ENCODE data around the gene SEC22C. TPM values are rescaled to one million over a fixed set of nuclear protein-coding genes. Genes with fewer than 3 reads are reported as not detected.

The SEC22C gene
- total and polyA plus RNA-seq, 2 experiments from 2014 or later: 21.9 to 48.3 TPM

- Mint-ChIP-seq H3K27ac (no peak overlapping the region), H3K9me3 (no peaks in the 10 kb centered on the region), H3K27me3 (ENCODE audit: insufficient read depth, low read depth, poor library complexity) (peaks cover 6% of the 10 kb centered on the region), H3K4me3 (no peak overlapping the region), H3K36me3 (ENCODE audit: low read depth) (no peaks in the 10 kb centered on the region; the same call in 2 of the 3 replicates), H3K4me1 (no peaks in the 10 kb centered on the region)
- H3K4me2 ChIP-seq: no peak overlapping the region
- H2AFZ ChIP-seq: no peak overlapping the region
- ATAC-seq (no peak), DNase-seq (ENCODE audit: low spot score) (no peak)
- no peak for TF ChIP-seq JUNB (IDR thresholded peaks at IDR 0.05; ENCODE audit: unreplicated experiment)
- no peak for TF ChIP-seq EZH2phosphoT487 (IDR thresholded peaks at IDR 0.05; ENCODE audit: unreplicated experiment)
- no peak for TF ChIP-seq CREB1 (CRISPR knock-in tag; IDR thresholded peaks at IDR 0.05; ENCODE audit: low read depth)
- TF ChIP-seq, protein P1, sequence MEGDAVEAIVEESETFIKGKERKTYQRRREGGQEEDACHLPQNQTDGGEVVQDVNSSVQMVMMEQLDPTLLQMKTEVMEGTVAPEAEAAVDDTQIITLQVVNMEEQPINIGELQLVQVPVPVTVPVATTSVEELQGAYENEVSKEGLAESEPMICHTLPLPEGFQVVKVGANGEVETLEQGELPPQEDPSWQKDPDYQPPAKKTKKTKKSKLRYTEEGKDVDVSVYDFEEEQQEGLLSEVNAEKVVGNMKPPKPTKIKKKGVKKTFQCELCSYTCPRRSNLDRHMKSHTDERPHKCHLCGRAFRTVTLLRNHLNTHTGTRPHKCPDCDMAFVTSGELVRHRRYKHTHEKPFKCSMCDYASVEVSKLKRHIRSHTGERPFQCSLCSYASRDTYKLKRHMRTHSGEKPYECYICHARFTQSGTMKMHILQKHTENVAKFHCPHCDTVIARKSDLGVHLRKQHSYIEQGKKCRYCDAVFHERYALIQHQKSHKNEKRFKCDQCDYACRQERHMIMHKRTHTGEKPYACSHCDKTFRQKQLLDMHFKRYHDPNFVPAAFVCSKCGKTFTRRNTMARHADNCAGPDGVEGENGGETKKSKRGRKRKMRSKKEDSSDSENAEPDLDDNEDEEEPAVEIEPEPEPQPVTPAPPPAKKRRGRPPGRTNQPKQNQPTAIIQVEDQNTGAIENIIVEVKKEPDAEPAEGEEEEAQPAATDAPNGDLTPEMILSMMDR (conservative IDR thresholded peaks at IDR 0.05; ENCODE audit: low read depth in 2 of 2): no peak
- H3K4me1 ChIP-seq (ENCODE audit: insufficient read depth): no peaks in the 10 kb centered on the region
- H3K79me2 ChIP-seq (replicated peaks; ENCODE audit: insufficient read depth): no peaks in the 10 kb centered on the region
- H3K27me3 ChIP-seq (ENCODE audit: insufficient read depth): no peaks in the 10 kb centered on the region
- H3K27ac ChIP-seq (ENCODE audit: low read depth): no peak overlapping the region
- peaks cover 4% of the 10 kb centered on the region; the same call in 1 of the 2 replicates for H3K9me2 ChIP-seq (ENCODE audit: insufficient read depth)
- H3K36me3 ChIP-seq (ENCODE audit: insufficient read depth): no peaks in the 10 kb centered on the region
- H3K4me3 ChIP-seq: no peak overlapping the region
- no peaks in the 10 kb centered on the region for H4K20me1 ChIP-seq (replicated peaks; ENCODE audit: insufficient read depth)
- H3F3A ChIP-seq (replicated peaks; ENCODE audit: low read depth): no peaks in the 10 kb centered on the region
Measured at GRCh38 chr3:42525212-42525611, 56.6 kb downstream of the SEC22C start.

DNA sequence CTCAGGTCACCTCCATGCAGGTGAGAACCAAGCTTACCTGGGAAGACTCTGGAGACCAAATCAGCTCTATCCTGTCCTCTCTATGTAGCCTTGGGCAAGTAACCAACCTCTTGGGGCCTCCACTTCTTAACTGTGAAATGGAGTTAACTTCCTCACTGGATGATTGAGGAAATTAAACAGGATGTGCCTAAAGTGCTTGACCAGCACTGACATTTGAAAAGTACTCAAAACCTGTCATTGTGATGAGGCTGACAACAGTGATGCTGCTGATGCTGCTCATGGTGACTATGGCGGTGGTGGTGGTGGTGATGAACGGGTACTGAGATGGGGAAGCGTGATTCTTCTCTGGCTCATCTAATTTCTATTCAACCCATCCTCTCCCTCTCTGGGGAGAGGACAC lies 57.0 kb downstream of the SEC22C start:
- no peaks in the 10 kb centered on the region for H3K36me3 ChIP-seq (ENCODE audit: insufficient read depth)
- ATAC-seq (no peak), DNase-seq (ENCODE audit: low spot score) (no peak)
- no peak overlapping the region for H3K27ac ChIP-seq (ENCODE audit: low read depth)
- Mint-ChIP-seq H3K4me1 (no peaks in the 10 kb centered on the region), H3K4me3 (no peak overlapping the region), H3K27ac (no peak overlapping the region), H3K27me3 (ENCODE audit: insufficient read depth, low read depth, poor library complexity) (peaks cover 5% of the 10 kb centered on the region), H3K9me3 (no peaks in the 10 kb centered on the region), H3K36me3 (ENCODE audit: low read depth) (no peaks in the 10 kb centered on the region)
- TF ChIP-seq NANOG (IDR thresholded peaks at IDR 0.05; ENCODE audit: borderline replicate concordance) (no peak), POLR2AphosphoS5 (IDR thresholded peaks at IDR 0.05; ENCODE audit: low read depth) (no peak), JUNB (IDR thresholded peaks at IDR 0.05; ENCODE audit: unreplicated experiment) (no peak), ZNF331 (CRISPR knock-in tag; IDR thresholded peaks at IDR 0.05; ENCODE audit: low read depth) (no peak), EZH2 (IDR thresholded peaks at IDR 0.05; ENCODE audit: low read depth, unreplicated experiment) (no peak), EZH2phosphoT487 (IDR thresholded peaks at IDR 0.05; ENCODE audit: unreplicated experiment) (no peak), CREB1 (CRISPR knock-in tag; IDR thresholded peaks at IDR 0.05; ENCODE audit: low read depth) (no peak), STAT1 (IDR thresholded peaks at IDR 0.05; ENCODE audit: unreplicated experiment) (no peak)
- TF ChIP-seq, protein P2, sequence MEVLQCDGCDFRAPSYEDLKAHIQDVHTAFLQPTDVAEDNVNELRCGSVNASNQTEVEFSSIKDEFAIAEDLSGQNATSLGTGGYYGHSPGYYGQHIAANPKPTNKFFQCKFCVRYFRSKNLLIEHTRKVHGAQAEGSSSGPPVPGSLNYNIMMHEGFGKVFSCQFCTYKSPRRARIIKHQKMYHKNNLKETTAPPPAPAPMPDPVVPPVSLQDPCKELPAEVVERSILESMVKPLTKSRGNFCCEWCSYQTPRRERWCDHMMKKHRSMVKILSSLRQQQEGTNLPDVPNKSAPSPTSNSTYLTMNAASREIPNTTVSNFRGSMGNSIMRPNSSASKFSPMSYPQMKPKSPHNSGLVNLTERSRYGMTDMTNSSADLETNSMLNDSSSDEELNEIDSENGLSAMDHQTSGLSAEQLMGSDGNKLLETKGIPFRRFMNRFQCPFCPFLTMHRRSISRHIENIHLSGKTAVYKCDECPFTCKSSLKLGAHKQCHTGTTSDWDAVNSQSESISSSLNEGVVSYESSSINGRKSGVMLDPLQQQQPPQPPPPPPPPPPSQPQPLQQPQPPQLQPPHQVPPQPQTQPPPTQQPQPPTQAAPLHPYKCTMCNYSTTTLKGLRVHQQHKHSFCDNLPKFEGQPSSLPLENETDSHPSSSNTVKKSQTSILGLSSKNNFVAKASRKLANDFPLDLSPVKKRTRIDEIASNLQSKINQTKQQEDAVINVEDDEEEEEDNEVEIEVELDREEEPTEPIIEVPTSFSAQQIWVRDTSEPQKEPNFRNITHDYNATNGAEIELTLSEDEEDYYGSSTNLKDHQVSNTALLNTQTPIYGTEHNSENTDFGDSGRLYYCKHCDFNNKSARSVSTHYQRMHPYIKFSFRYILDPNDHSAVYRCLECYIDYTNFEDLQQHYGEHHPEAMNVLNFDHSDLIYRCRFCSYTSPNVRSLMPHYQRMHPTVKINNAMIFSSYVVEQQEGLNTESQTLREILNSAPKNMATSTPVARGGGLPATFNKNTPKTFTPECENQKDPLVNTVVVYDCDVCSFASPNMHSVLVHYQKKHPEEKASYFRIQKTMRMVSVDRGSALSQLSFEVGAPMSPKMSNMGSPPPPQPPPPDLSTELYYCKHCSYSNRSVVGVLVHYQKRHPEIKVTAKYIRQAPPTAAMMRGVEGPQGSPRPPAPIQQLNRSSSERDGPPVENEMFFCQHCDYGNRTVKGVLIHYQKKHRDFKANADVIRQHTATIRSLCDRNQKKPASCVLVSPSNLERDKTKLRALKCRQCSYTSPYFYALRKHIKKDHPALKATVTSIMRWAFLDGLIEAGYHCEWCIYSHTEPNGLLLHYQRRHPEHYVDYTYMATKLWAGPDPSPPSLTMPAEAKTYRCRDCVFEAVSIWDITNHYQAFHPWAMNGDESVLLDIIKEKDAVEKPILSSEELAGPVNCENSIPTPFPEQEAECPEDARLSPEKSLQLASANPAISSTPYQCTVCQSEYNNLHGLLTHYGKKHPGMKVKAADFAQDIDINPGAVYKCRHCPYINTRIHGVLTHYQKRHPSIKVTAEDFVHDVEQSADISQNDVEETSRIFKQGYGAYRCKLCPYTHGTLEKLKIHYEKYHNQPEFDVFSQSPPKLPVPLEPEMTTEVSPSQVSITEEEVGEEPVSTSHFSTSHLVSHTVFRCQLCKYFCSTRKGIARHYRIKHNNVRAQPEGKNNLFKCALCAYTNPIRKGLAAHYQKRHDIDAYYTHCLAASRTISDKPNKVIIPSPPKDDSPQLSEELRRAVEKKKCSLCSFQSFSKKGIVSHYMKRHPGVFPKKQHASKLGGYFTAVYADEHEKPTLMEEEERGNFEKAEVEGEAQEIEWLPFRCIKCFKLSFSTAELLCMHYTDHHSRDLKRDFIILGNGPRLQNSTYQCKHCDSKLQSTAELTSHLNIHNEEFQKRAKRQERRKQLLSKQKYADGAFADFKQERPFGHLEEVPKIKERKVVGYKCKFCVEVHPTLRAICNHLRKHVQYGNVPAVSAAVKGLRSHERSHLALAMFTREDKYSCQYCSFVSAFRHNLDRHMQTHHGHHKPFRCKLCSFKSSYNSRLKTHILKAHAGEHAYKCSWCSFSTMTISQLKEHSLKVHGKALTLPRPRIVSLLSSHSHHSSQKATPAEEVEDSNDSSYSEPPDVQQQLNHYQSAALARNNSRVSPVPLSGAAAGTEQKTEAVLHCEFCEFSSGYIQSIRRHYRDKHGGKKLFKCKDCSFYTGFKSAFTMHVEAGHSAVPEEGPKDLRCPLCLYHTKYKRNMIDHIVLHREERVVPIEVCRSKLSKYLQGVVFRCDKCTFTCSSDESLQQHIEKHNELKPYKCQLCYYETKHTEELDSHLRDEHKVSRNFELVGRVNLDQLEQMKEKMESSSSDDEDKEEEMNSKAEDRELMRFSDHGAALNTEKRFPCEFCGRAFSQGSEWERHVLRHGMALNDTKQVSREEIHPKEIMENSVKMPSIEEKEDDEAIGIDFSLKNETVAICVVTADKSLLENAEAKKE (CRISPR knock-in tag; IDR thresholded peaks at IDR 0.05): no peak
- TF ChIP-seq, protein P3, sequence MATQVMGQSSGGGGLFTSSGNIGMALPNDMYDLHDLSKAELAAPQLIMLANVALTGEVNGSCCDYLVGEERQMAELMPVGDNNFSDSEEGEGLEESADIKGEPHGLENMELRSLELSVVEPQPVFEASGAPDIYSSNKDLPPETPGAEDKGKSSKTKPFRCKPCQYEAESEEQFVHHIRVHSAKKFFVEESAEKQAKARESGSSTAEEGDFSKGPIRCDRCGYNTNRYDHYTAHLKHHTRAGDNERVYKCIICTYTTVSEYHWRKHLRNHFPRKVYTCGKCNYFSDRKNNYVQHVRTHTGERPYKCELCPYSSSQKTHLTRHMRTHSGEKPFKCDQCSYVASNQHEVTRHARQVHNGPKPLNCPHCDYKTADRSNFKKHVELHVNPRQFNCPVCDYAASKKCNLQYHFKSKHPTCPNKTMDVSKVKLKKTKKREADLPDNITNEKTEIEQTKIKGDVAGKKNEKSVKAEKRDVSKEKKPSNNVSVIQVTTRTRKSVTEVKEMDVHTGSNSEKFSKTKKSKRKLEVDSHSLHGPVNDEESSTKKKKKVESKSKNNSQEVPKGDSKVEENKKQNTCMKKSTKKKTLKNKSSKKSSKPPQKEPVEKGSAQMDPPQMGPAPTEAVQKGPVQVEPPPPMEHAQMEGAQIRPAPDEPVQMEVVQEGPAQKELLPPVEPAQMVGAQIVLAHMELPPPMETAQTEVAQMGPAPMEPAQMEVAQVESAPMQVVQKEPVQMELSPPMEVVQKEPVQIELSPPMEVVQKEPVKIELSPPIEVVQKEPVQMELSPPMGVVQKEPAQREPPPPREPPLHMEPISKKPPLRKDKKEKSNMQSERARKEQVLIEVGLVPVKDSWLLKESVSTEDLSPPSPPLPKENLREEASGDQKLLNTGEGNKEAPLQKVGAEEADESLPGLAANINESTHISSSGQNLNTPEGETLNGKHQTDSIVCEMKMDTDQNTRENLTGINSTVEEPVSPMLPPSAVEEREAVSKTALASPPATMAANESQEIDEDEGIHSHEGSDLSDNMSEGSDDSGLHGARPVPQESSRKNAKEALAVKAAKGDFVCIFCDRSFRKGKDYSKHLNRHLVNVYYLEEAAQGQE (IDR thresholded peaks at IDR 0.05; ENCODE audit: unreplicated experiment): no peak
- no peaks in the 10 kb centered on the region for H4K20me1 ChIP-seq (replicated peaks; ENCODE audit: insufficient read depth)
- no peaks in the 10 kb centered on the region for H3K9me2 ChIP-seq (ENCODE audit: insufficient read depth)
- H3K4me3 ChIP-seq: no peak overlapping the region
- no peak overlapping the region for H2AFZ ChIP-seq
- H3K79me2 ChIP-seq (replicated peaks; ENCODE audit: insufficient read depth): no peaks in the 10 kb centered on the region
- no peaks in the 10 kb centered on the region for H3F3A ChIP-seq (replicated peaks; ENCODE audit: low read depth)
- H3K4me2 ChIP-seq: no peak overlapping the region
- H3K27me3 ChIP-seq (ENCODE audit: insufficient read depth): no peaks in the 10 kb centered on the region
- no peaks in the 10 kb centered on the region for H3K4me1 ChIP-seq (ENCODE audit: insufficient read depth)

Measured in GM23338 (cell line).